ENCODE measurements around the gene RALBP1. TPM values are rescaled to one million over a fixed set of nuclear protein-coding genes. Genes with fewer than 3 reads are reported as not detected.

The RALBP1 gene
- polyA plus RNA-seq (47.6 to 49.8 TPM (median 48.1 TPM) in 3 replicates), polyA minus RNA-seq (28.2 to 47.3 TPM (median 44.7 TPM) in 3 replicates)
- polyA plus RNA-seq (2011; ENCODE audit: low read depth), result 155 TPM
- 51.1 and 56.1 TPM in 2 replicates for polyA plus RNA-seq (2011; cell fraction: cytosol; rRNA removed)
- polyA plus RNA-seq (2011; cell fraction: nucleus; rRNA removed), result 34.1 and 36.4 TPM in 2 replicates
- polyA plus RNA-seq (2012; ENCODE audit: low replicate concordance), result 48.4 and 56.6 TPM in 2 replicates
- 59.5 TPM for polyA minus RNA-seq (2011; cell fraction: cytosol; rRNA and poly(A)+ RNA removed)
- polyA minus RNA-seq (2011; cell fraction: nucleus; rRNA and poly(A)+ RNA removed), result 16.9 and 28.2 TPM in 2 replicates

GRCh38 chr18:9474983-9475642 lies at the start of gene RALBP1:
Gene RALBP1, plus strand, starts transcription at chr18:9475513. Its CDS starts 37,533 bp downstream, at chr18:9513046.
- H3K79me2 ChIP-seq (ENCODE audit: control insufficient read depth, insufficient read depth, low read length), result peaks cover 46% of the 10 kb centered on the region
- peak; percentile 77 for FAIRE-seq

GRCh38 chr18:9426753-9427152 lies 48.6 kb upstream of the RALBP1 start:
- H3K27me3 ChIP-seq (ENCODE audit: control insufficient read depth, extremely low read depth, insufficient read depth, low read length), result no peaks in the 10 kb centered on the region
- no peaks in the 10 kb centered on the region for H3K79me2 ChIP-seq (ENCODE audit: control insufficient read depth, insufficient read depth, low read length)
- H2AFZ ChIP-seq (ENCODE audit: control insufficient read depth, low read length), result no peak overlapping the region
- dilution Hi-C loops (cut with MboI; ENCODE audit: extremely low pct_ligation_motif_present, low sequenced_read_pairs), result no loop called here
- FAIRE-seq (no peak), DNase-seq (ENCODE audit: low read depth, low spot score) (no peak)
- no peaks in the 10 kb centered on the region for H3K9me1 ChIP-seq (ENCODE audit: control insufficient read depth, extremely low read depth, insufficient read depth, low read length)
- peaks cover 23% of the 10 kb centered on the region for H3K4me1 ChIP-seq (ENCODE audit: control insufficient read depth, extremely low read depth, insufficient read depth, low read length)
- no peak overlapping the region for H3K27ac ChIP-seq (ENCODE audit: control insufficient read depth, insufficient read depth, low read length)
- H3K9me3 ChIP-seq (ENCODE audit: control insufficient read depth, low read depth, low read length), result peaks cover 2% of the 10 kb centered on the region
- no peak overlapping the region for H3K9ac ChIP-seq (ENCODE audit: control insufficient read depth, extremely low read depth, insufficient read depth, low read length)
- H3K4me3 ChIP-seq (ENCODE audit: control insufficient read depth in 2 of 3, extremely low read depth in 1 of 3, insufficient read depth in 2 of 3, low read depth in 1 of 3, low read length in 3 of 3), result no peak overlapping the region
- no peaks in the 10 kb centered on the region for H3K36me3 ChIP-seq (ENCODE audit: control insufficient read depth in 2 of 2, extremely low read depth in 1 of 2, insufficient read depth in 2 of 2, low read length in 2 of 2)
- no peak overlapping the region for H3K4me2 ChIP-seq (ENCODE audit: control insufficient read depth, extremely low read depth, insufficient read depth, low read depth, low read length)
- no peaks in the 10 kb centered on the region for H4K20me1 ChIP-seq (ENCODE audit: control insufficient read depth, extremely low read depth, insufficient read depth, low read length)
- TF ChIP-seq EZH2 (IDR thresholded peaks at IDR 0.05; ENCODE audit: low read length) (no peak), CTCF (optimal IDR thresholded peaks at IDR 0.05 in 1 of 3, IDR thresholded peaks at IDR 0.05 in 1 of 3, conservative IDR thresholded peaks at IDR 0.05 in 1 of 3; ENCODE audit: extremely low read depth in 1 of 3, insufficient read depth in 2 of 3, low read length in 3 of 3) (no peak)

More at GRCh38 chr18:9474983-9475642, at the start of gene RALBP1:
- Histone ChIP-seq H3K9me3 (ENCODE audit: control insufficient read depth, low read depth, low read length) (no peaks in the 10 kb centered on the region), H3K4me1 (ENCODE audit: control insufficient read depth, extremely low read depth, insufficient read depth, low read length) (peaks cover 10% of the 10 kb centered on the region), H3K4me3 (ENCODE audit: control insufficient read depth in 2 of 3, extremely low read depth in 1 of 3, insufficient read depth in 2 of 3, low read depth in 1 of 3, low read length in 3 of 3) (peak within 1 kb of the TSS; percentile 70 to 93 (median 91)), H3K27me3 (ENCODE audit: control insufficient read depth, extremely low read depth, insufficient read depth, low read length) (no peaks in the 10 kb centered on the region), H3K9me1 (ENCODE audit: control insufficient read depth, extremely low read depth, insufficient read depth, low read length) (no peaks in the 10 kb centered on the region), H4K20me1 (ENCODE audit: control insufficient read depth, extremely low read depth, insufficient read depth, low read length) (no peaks in the 10 kb centered on the region), H3K36me3 (ENCODE audit: control insufficient read depth in 2 of 2, extremely low read depth in 1 of 2, insufficient read depth in 2 of 2, low read length in 2 of 2) (peaks cover 5% of the 10 kb centered on the region in 2 experiments), H3K9ac (ENCODE audit: control insufficient read depth, extremely low read depth, insufficient read depth, low read length) (peak within 1 kb of the TSS; percentile 97), H3K27ac (ENCODE audit: control insufficient read depth, insufficient read depth, low read length) (peak within 1 kb of the TSS; percentile 97), H3K4me2 (ENCODE audit: control insufficient read depth, extremely low read depth, insufficient read depth, low read depth, low read length) (peak within 1 kb of the TSS; percentile 100), H2AFZ (ENCODE audit: control insufficient read depth, low read length) (peak within 1 kb of the TSS; percentile 98)
- DNase-seq (ENCODE audit: low read depth, low spot score), result peak; percentile 93
- TF ChIP-seq EZH2 (IDR thresholded peaks at IDR 0.05; ENCODE audit: low read length), result no peak
- TF ChIP-seq CTCF (optimal IDR thresholded peaks at IDR 0.05 in 1 of 3, IDR thresholded peaks at IDR 0.05 in 1 of 3, conservative IDR thresholded peaks at IDR 0.05 in 1 of 3; ENCODE audit: extremely low read depth in 1 of 3, insufficient read depth in 2 of 3, low read length in 3 of 3), result peak in 1 of 3 experiments; percentile 41
- dilution Hi-C loops (cut with MboI; ENCODE audit: extremely low pct_ligation_motif_present, low sequenced_read_pairs), result no loop called here
